GM12878 (cell line): ENCODE measurements around the gene SYCE1. TPM values are rescaled to one million over a fixed set of nuclear protein-coding genes. Genes with fewer than 3 reads are reported as not detected.

Experiments
- ATAC-seq: fragments of 200-7000 bp; cut with Tn5 transposase; 3 replicates; pipeline ENCODE4 v1.9.1; 2020; ENCODE audit warnings: mild to moderate bottlenecking, moderate library complexity
- BruUV-seq: library from RNA; stranded (reverse); fragments of 400-500 nt; replicated peaks from 2 replicates; lab custom pipeline; 2021; lab: Mats Ljungman, UMichigan
- CTCF ChIA-PET: fragments of 300-600 bp; sonication (Branson Sonifier 250); formaldehyde crosslinking; extraction: SDS; loops from one replicate; lab custom pipeline; 2021; ENCODE audit warnings: inconsistent platforms; lab: Yijun Ruan, JAX
- POLR2A ChIA-PET: fragments of 350-600 bp; formaldehyde crosslinking; extraction: SDS; loops from one replicate; lab custom pipeline; 2021; ENCODE audit warnings: inconsistent platforms; lab: Charles Lee
- RAD21 ChIA-PET: fragments of 300-600 bp; sonication (Branson Sonifier 250); formaldehyde crosslinking; loops from one replicate; lab custom pipeline; 2023; ENCODE audit warnings: antibody characterized with exemption; ENCODE audit not compliant: unreplicated experiment; lab: Charles Lee
- SMC1A ChIA-PET: fragments of 300-600 bp; sonication (Branson Sonifier 250); formaldehyde crosslinking; loops from one replicate; lab custom pipeline; 2023; ENCODE audit not compliant: unreplicated experiment, uncharacterized antibody; lab: Charles Lee
- DNase-seq: peaks from one replicate; pipeline ENCODE4 v3.0.0-alpha.2; 2011; ENCODE audit warnings: low read depth, low spot score
- FAIRE-seq: peaks from 3 replicates; lab custom pipeline; 2011; peaks lifted over from hg19 to GRCh38; lab: Jason Lieb, UNC
- H2AFZ ChIP-seq: 2 replicates; pipeline ENCODE4 v1.6.0; 2011; ENCODE audit warnings: low read depth, low read length, control low read depth; ENCODE audit not compliant: control insufficient read depth
- H3K27ac ChIP-seq: 2 replicates; pipeline ENCODE4 v1.5.1; 2011; ENCODE audit warnings: control low read depth; ENCODE audit not compliant: control insufficient read depth, insufficient read depth
- H3K27me3 ChIP-seq, 2 experiments: replicated peaks in 1 of 2; 2 replicates each; pipeline versions ENCODE4 v1.6.0 to v1.6.1; 2011; ENCODE audit warnings: low read length in 1 of 2; ENCODE audit not compliant: control insufficient read depth in 2 of 2, insufficient read depth in 2 of 2
- H3K36me3 ChIP-seq, 2 experiments: 2 replicates each; pipeline ENCODE4 v1.5.1; 2011; ENCODE audit warnings: low read length in 1 of 2; ENCODE audit not compliant: control insufficient read depth in 2 of 2, insufficient read depth in 2 of 2
- H3K4me1 ChIP-seq: 2 replicates; pipeline ENCODE4 v1.6.1; 2011; ENCODE audit warnings: mild to moderate bottlenecking, low read length, moderate library complexity, mixed read lengths; ENCODE audit not compliant: control insufficient read depth, insufficient read depth
- H3K4me2 ChIP-seq: 2 replicates; pipeline ENCODE4 v1.6.0; 2011; ENCODE audit warnings: control low read depth; ENCODE audit not compliant: control insufficient read depth, insufficient read depth
- H3K4me3 ChIP-seq: fragments of 200-600 bp; sonication (generic); 2 replicates; pipeline ENCODE4 v1.5.1; 2016
- H3K79me2 ChIP-seq: 2 replicates; pipeline ENCODE4 v1.6.0; 2011; ENCODE audit warnings: low read length; ENCODE audit not compliant: control insufficient read depth, insufficient read depth
- H3K9ac ChIP-seq: 2 replicates; pipeline ENCODE4 v1.8.0; 2011; ENCODE audit warnings: low read length, control low read depth, mixed read lengths; ENCODE audit not compliant: control insufficient read depth, insufficient read depth
- H3K9me3 ChIP-seq: replicated peaks from 3 replicates; pipeline ENCODE4 v1.5.1; 2011; ENCODE audit warnings: mild to moderate bottlenecking, low read length; ENCODE audit not compliant: control insufficient read depth, insufficient read depth
- H4K20me1 ChIP-seq: 2 replicates; pipeline ENCODE4 v1.6.0; 2011; ENCODE audit not compliant: control insufficient read depth, insufficient read depth
- ASH2L ChIP-seq: fragments of 300-600, 200-600 bp; sonication (generic); IDR thresholded peaks from 2 replicates; pipeline ENCODE4 v1.6.1; 2017; ENCODE audit warnings: low read depth, mild to moderate bottlenecking, borderline replicate concordance
- BACH1 ChIP-seq: fragments of 450-650 bp; IDR thresholded peaks from 2 replicates; pipeline ENCODE4 v1.6.1; 2017; ENCODE audit warnings: mild to moderate bottlenecking, borderline replicate concordance
- CEBPZ ChIP-seq: fragments of 150-350 bp; IDR thresholded peaks from 2 replicates; pipeline ENCODE4 v1.6.1; 2016; ENCODE audit warnings: low read depth, low read length
- IKZF2 ChIP-seq, 2 experiments: fragments of 450-650 bp; IDR thresholded peaks; 2 replicates each; pipeline ENCODE4 v1.6.1; 2017; ENCODE audit warnings: mild to moderate bottlenecking in 2 of 2, moderate library complexity in 2 of 2
- KDM1A ChIP-seq: fragments of 200-600 bp; sonication (generic); IDR thresholded peaks from 2 replicates; pipeline ENCODE4 v1.6.1; 2016; ENCODE audit warnings: borderline replicate concordance
- LARP7 ChIP-seq: fragments of 450-650 bp; IDR thresholded peaks from 2 replicates; pipeline ENCODE4 v1.6.1; 2017; ENCODE audit warnings: mild to moderate bottlenecking
- RFX5 ChIP-seq: IDR thresholded peaks from 2 replicates; pipeline ENCODE4 v1.6.1; 2011; ENCODE audit warnings: low read depth, low read length, improper control_type of control experiment
- TCF12 ChIP-seq: IDR thresholded peaks from 2 replicates; pipeline ENCODE4 v1.6.1; 2011; ENCODE audit warnings: low read depth, mild to moderate bottlenecking, low read length
- YBX1 ChIP-seq: fragments of 450-650 bp; IDR thresholded peaks from 2 replicates; pipeline ENCODE4 v1.6.1; 2016; ENCODE audit warnings: antibody characterized with exemption
- ZBTB40 ChIP-seq: fragments of 450-650 bp; IDR thresholded peaks from 2 replicates; pipeline ENCODE4 v1.6.1; 2016; ENCODE audit warnings: mild to moderate bottlenecking, moderate library complexity, borderline replicate concordance
- ZNF24 ChIP-seq: fragments of 450-650 bp; IDR thresholded peaks from 2 replicates; pipeline ENCODE4 v1.6.1; 2017; ENCODE audit warnings: antibody characterized with exemption, mild to moderate bottlenecking
- ZNF274 ChIP-seq: IDR thresholded peaks from one replicate; pipeline ENCODE4 v1.8.0; 2011; ENCODE audit not compliant: insufficient read length, insufficient read depth
- WGBS: methylation state at CpG from one replicate; pipeline ENCODE4 v1.1.6; 2016; ENCODE audit warnings: low lambda C conversion rate; ENCODE audit not compliant: insufficient replicate concordance, insufficient coverage; ENCODE audit errors: missing lambda C conversion rate; 5-methylcytosine and 5-hydroxymethylcytosine counted together
- in situ Hi-C: fragments of 300-500 bp; cut with MboI; formaldehyde crosslinking; loops from 9 replicates; pipeline ENCODE4 v1.14.3; 2018; ENCODE audit warnings: mixed read lengths
- intact Hi-C: fragments of 100-400 bp; cut with micrococcal nuclease; formaldehyde crosslinking; loops from one replicate; pipeline ENCODE4 v1.14.2; 2022; ENCODE audit not compliant: unreplicated experiment
- polyA plus RNA-seq, 11 experiments: library from polyadenylated mRNA; depleted of rRNA in 4 of 11; unstranded in 6 of 11; stranded (reverse) in 5 of 11; fragments of >200 nt; fragmentation: Nextera tagmentation in 4 of 11; fragmentation: Illumina TruSeq in 1 of 11; extraction: Ambion mirVana in 4 of 11; extraction: Trizol in 1 of 11; gene quantifications; 1 replicate in 1 of 11; 2 replicates in 10 of 11; pipeline versions ENCODE4 v1.2.1 to v1.2.3, GENCODE V29; 2011 to 2016; ENCODE audit warnings: inconsistent platforms in 2 of 11, missing spikeins in 2 of 11, low read depth in 1 of 11
- total RNA-seq, 4 experiments: library from RNA; depleted of rRNA in 3 of 4; stranded (reverse); fragments of >200 nt in 3 of 4; fragmentation: Illumina TruSeq in 1 of 4; extraction: Trizol in 1 of 4; gene quantifications; 2 replicates each; pipeline versions ENCODE4 v1.2.1 to v1.2.3, GENCODE V29; 2013 to 2021

Gene SYCE1
- total and polyA plus RNA-seq, 10 of the 15 experiments (the other 5 are each of a cell fraction or from before 2014, with no cell fraction given), result not detected

- no peak overlapping the region for H3K27ac ChIP-seq
- no peaks in the 10 kb centered on the region for H3K36me3 ChIP-seq
- TF ChIP-seq KDM1A (no peak), TCF12 (no peak), CEBPZ (no peak), LARP7 (no peak), YBX1 (no peak), ZNF274 (no peak), RFX5 (no peak), ASH2L (no peak), BACH1 (no peak), IKZF2 (IDR thresholded peaks at IDR 0.05) (no peak), ZBTB40 (no peak), ZNF24 (no peak)
- ChIA-PET RAD21 (no interaction called here), SMC1A (no interaction called here), POLR2A (no interaction called here), CTCF (no interaction called here)
- ATAC-seq, result no peak
- DNase-seq, result no peak
- no peak overlapping the region for H3K4me3 ChIP-seq
- no peak overlapping the region for H3K9ac ChIP-seq
- intact Hi-C loops, result no loop called here
- no peaks in the 10 kb centered on the region for H4K20me1 ChIP-seq
- no peak for FAIRE-seq
- peaks cover 0 to 6% of the 10 kb centered on the region in 2 experiments; a peak in 3 of 4 replicates for H3K27me3 ChIP-seq
- no peaks in the 10 kb centered on the region; the same call in 2 of the 3 replicates for H3K9me3 ChIP-seq
- no peaks in the 10 kb centered on the region for H3K4me1 ChIP-seq
- H3K4me2 ChIP-seq, result no peak overlapping the region
- in situ Hi-C loops, result no loop called here
- no TSS peak for BruUV-seq
- no peak overlapping the region for H2AFZ ChIP-seq
- no peaks in the 10 kb centered on the region for H3K79me2 ChIP-seq
- 73% methylated on average over 7 of the region's 7 CpGs for WGBS
These were observed 39.9 kb downstream of the SYCE1 start for GRCh38 chr10:133525444-133525843.
